Measurements from ENCODE around the gene TMC7. TPM values are rescaled to one million over a fixed set of nuclear protein-coding genes. Genes with fewer than 3 reads are reported as not detected.

TMC7 gene
- total RNA-seq, 1 donor from 2014 or later, result 3.3 TPM

DNA sequence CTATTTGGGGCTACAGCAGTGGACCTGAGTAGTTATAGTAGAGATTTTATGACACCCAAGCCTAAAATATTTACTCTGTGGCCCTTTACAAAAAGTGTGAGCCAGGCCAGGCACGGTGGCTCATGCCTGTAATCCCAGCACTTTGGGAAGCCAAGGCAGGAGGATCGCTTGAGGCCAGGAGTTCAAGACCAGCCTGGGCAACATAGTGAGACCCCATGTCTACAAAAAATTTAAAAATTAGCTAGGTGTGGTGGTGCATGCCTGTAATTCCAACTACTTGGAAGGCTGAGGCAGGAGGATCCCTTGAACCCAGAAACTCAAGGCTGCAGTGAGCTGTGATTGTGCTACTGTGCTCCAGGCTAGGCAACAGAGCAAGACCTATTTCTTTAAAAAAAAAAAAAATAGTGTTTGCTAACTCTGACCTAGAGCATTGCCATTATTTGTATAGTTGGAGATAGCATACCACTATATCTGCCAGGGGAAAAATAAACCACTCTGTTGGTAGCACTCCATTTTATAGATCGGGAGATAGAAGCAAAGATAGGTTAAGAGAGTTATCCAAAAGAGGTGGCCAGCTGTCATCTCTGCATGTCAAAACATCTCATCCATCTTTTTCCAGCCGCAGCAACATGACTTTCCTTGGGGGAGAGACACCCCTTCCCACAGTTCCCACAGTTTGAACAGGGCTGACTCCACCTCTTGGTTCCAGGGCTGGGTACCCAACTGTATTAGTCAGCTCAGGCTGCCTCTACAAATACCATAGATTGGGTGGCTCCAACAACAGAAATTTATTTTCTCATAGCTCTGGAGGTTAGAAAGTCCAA lies 127.0 kb downstream of the TMC7 start:
- Histone ChIP-seq H3K9me3 (no peaks in the 10 kb centered on the region), H3K36me3 (peaks cover 10% of the 10 kb centered on the region), H3K4me3 (no peak overlapping the region), H3K4me1 (peaks cover 43% of the 10 kb centered on the region), H3K27ac (no peak overlapping the region), H3K27me3 (ENCODE audit: low read depth) (no peaks in the 10 kb centered on the region)
- DNase-seq, result no peak
- TF ChIP-seq, protein P1, sequence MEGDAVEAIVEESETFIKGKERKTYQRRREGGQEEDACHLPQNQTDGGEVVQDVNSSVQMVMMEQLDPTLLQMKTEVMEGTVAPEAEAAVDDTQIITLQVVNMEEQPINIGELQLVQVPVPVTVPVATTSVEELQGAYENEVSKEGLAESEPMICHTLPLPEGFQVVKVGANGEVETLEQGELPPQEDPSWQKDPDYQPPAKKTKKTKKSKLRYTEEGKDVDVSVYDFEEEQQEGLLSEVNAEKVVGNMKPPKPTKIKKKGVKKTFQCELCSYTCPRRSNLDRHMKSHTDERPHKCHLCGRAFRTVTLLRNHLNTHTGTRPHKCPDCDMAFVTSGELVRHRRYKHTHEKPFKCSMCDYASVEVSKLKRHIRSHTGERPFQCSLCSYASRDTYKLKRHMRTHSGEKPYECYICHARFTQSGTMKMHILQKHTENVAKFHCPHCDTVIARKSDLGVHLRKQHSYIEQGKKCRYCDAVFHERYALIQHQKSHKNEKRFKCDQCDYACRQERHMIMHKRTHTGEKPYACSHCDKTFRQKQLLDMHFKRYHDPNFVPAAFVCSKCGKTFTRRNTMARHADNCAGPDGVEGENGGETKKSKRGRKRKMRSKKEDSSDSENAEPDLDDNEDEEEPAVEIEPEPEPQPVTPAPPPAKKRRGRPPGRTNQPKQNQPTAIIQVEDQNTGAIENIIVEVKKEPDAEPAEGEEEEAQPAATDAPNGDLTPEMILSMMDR (IDR thresholded peaks at IDR 0.05), result no peak
- intact Hi-C loops (cut with DNase I), result no loop called here
- no peak for ATAC-seq

DNA sequence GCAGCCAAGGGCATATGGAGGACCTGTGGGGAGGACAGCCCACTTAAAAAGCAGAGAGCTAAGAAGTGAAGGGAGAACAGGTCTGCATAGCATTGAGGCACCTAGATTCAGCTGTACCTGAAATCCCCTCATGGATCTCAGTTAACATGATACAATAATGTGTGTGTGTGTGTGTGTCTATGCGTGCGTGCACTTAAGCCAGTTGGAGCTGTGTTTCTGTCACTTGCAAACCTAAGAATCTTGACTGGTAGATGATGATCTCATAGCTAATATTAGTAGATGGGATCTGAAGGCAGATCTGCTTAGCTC lies 128.3 kb downstream of the TMC7 start:
- TF ChIP-seq, protein P1 (IDR thresholded peaks at IDR 0.05), result no peak
- Histone ChIP-seq H3K4me1 (peaks cover 48% of the 10 kb centered on the region), H3K4me3 (no peak overlapping the region), H3K9me3 (no peaks in the 10 kb centered on the region), H3K27me3 (ENCODE audit: low read depth) (no peaks in the 10 kb centered on the region), H3K36me3 (peaks cover 23% of the 10 kb centered on the region), H3K27ac (no peak overlapping the region)
- intact Hi-C loops (cut with DNase I), result no loop called here
- DNase-seq (no peak), ATAC-seq (no peak)

Other genes with a start within 250 kb of the TMC7 start
- gene RPS15A, start 193.6 kb upstream of the TMC7 start, total RNA-seq, result 1,084 TPM
- gene ARL6IP1, start 182.4 kb upstream of the TMC7 start, total RNA-seq, result 130 TPM
- gene SMG1, start 57.5 kb upstream of the TMC7 start, total RNA-seq, result 89.0 TPM
- gene COQ7, start 83.7 kb downstream of the TMC7 start, total RNA-seq, result 17.3 TPM
- gene ITPRIPL2, start 130.0 kb downstream of the TMC7 start, total RNA-seq, result 60.7 TPM
- 11.8 TPM for gene SYT17, start 184.3 kb downstream of the TMC7 start, total RNA-seq